CD4-positive, alpha-beta T cell treated with Interleukin-15 for 4 hours (primary cell): ENCODE measurements around the gene CCDC185.
A peak's percentile ranks its signal among the peaks of the same experiment; 100 is the strongest.

Experiments used
- DNase-seq: peaks from one replicate; pipeline ENCODE4 v3.0.0-alpha.2; 2020; ENCODE audit warnings: low spot score

The CCDC185 gene

DNA sequence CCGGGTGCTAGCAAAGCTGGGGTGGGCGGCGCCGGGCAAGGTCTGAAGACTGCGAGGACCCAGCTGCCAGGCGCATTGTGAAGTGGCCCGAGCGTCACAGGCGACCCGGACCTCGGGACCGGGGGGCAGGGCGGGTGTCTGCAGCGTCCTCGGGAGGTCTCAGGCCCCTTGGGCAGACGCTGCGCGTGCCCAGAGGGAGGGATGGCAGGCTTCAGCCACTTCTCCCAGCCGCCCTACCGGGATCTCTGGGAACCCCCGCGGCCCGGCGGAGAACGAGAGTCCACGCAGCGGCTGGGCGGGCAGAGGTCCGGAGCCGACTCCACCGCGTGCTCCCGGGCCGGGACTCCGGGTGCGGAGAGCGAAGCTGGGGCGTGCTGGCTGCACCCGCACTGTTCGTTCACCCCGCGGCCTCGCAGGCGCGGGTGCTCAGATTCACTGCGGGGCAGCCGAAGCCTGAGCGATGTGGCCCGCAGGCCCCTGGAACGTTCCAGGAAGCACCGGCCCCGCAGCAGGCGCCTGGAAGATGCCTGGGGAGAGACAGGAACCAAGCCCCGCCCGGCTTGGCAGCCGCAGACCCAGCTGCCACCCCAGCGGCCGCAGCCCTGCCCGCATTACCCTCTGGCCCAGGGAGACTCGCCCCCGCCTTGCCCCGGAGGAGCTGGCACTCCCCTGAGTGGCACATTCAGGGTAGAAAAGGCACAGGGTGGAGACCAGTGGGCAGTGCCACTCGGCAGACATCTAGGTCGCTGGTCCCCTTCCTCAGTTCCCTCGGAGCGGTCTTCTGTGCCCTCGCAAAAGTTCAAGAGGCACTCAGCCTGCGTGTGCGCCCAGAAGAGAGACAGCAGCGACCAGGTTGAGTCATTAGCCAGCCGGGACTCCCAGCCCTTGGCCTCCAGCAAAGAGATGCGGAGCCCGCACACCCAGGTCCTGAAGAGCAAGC is at the start of gene CCDC185:
Gene CCDC185 (plus strand): TSS at position 141 of the 940 bp plus-strand sequence. CDS start 61 bp downstream, at position 202.
- DNase-seq: no peak

DNA sequence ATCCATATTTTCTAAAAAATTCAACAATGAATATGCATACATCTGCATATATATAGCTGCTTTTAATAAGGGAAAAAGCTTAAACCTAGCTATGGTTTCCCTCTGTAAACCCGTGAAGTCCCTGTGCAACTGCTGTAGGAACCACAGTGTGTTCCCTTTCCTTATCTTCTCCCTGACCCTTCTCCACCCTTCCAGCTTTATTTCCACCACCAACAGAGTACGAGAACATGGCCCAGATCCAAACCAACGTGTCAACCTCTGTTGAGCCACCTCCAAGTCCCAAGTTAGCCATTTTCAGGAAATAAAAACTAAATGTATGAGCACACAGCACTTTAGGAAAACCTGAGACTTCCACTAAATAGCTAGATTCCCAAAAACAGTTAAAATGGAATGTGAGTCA is 49.5 kb upstream of the CCDC185 start:
- DNase-seq: no peak

DNA sequence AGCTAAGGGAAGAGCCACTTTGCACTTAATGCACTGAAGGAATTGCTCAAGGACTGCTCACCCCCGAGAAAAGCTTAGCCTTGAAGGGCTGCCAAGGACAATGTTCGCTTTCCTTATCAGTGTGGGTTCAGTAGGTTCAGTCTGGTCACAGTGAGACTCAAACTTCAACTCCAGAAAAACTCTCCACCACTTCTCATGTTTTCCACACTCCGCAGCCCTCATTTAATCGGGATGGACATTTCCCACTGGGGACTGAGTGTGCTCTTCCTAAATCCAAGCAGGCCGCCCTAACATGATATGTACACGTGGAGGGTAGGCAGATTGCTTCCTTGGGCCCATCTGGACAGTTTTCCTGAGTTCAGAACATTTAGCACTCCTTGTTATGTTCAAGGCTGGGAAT is 48.7 kb upstream of the CCDC185 start:
- DNase-seq: no peak

DNA sequence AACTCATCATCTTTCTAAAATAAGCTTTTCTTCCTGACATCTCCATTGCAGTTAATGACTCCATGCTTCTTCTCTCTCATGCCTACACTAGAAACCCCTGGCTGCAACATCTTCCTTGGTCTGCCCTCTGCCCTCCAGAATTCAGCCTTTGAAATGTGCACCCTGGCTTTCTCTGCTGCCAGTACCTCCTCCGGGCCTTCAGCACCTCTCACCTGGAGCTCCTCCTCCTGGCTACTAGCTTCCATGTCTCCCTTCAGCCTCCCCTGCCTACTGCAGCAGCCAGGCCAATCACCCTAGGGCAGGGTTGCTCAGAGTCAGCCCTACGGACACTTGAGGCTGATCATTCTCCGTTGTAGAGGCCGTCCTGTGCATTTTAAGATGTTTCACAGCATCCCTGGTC is 47.5 kb upstream of the CCDC185 start:
- no peak for DNase-seq

DNA sequence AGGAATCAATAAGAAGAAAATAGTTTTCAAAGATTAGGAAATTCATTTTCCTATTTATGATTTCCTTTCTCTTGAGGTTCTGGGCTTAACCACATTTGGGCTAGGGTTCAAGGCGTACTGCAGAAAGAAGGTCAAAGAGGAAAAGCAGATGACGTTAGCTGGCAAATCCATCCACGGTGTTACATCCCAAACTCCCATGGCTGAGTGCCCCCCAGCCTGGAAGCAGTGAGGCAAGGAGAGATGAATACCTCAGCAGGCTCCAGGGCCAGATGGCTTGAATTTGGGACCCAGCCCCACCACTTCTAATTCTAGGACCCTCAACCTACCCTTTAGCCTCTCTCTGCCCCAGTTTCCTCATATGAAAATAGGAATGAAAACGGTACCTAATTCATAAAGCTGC is 46.9 kb upstream of the CCDC185 start:
- no peak for DNase-seq

DNA sequence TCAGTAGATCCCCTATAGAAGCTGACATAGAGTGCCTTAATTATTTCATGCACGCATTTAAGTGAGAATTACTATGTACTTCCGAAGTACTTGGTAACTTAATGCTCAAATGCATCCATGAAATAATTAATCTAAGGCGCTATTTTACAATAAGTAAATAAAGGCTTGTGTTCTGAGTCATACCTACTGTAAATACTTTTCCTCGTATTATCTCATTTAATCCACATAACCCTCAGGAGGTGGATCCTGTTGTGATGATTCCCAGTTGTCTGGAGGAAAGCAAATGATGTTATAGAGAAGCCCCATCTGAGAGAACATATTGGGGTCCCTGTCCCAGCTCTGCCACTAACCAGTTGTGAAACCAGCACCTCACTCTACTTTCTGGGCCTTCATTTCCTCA is 45.6 kb upstream of the CCDC185 start:
- no peak for DNase-seq

DNA sequence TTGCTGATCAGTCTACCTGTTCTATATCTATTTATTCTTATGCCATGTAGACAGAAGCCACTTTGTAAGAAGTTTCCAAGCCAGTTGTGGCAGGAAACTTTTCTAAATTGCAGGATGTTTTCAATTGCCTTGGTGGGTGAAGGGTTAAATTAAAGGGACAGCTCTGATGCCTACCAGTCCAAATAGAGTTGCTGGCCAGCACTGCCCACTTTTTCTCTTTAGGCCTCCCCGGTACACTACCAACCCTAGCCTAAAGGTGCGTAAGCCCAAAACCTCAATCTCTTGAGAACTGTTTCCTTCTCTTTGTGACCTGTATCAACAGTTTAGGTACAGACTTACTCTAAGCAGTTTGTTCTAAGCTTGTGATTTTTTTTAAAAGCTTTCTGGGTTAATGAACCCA is 44.8 kb upstream of the CCDC185 start:
- DNase-seq: no peak

DNA sequence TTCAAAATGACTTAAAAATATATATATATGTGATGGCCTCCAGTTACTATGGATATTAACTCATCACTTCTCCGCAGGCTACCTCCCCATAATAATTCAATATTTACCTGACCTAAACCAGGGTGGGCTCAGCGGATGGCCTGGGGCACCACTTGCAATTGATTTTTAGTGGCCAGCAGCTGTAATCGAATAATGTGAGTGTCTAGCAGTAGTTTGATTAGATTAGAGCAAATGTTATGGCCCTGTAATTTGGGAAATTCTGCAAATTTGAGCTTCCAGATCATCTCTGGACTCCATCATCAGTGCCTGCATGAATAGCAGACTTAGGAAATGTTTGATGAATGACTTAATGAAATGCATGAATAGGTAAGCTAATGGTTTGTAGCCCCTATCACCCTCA is 44.0 kb upstream of the CCDC185 start:
- no peak for DNase-seq

DNA sequence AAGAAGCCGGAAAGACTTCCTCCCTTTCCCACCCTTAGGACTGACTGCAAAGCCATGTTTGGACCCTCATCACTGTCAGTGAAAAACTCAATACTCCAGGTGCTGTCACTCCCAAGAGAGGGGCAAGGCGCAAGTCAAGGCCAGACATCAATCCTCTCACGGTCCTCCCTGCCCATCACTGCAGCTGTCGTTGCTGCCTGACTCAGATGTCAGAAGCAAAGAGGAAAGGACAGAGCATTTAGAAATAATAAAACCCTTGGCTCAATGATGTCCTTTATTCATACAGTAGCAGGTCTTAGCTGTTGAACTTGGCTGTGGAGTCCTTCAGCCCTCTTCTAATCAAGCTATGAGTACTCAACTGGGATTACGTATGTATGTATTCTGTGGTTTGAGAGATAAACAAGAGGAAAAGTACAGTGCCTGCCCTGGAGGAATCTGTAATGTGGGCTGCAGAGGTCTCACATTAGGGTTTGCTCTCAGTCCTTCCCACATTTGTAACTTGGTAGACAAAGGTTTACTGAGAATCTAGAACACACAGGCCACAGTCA is 42.8 kb upstream of the CCDC185 start:
- DNase-seq: no peak

DNA sequence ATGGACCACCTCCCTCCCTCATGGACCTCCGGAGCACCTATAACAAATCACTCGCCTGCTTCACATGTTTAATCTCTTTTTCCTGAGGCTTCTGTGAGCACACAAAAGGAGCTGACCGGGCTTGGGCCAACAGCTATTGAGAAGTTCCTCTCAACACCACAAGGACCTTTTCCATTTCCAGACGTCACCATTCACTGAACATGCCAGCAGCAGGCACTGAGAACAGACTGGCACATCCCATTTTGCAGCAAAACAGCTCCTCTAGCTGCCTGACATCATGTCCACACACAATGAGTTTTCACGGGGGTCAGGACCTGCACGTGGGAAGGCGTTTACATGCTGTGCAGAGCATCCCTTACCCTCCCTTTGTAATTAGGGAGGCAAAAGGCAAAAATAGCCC is 40.3 kb upstream of the CCDC185 start:
- no peak for DNase-seq

DNA sequence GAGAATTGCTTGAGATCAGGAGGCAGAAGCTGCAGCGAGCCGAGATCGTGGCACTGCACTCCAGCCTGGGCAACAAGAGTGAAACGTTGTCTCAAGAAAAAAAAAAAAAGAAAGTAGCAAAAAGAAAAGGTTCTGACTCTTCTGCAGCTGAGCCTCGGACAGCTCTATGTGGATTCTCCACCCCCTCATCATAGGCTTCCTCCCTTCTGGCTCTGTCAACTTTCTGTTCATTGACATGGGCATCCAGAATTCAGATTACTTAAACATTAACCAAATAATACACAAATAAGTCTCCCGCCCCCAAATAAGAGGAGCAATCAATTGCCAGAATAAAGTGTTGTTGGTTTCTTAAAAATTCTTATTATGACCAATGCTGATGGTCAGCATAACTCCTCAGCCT is 39.3 kb upstream of the CCDC185 start:
- DNase-seq: no peak

DNA sequence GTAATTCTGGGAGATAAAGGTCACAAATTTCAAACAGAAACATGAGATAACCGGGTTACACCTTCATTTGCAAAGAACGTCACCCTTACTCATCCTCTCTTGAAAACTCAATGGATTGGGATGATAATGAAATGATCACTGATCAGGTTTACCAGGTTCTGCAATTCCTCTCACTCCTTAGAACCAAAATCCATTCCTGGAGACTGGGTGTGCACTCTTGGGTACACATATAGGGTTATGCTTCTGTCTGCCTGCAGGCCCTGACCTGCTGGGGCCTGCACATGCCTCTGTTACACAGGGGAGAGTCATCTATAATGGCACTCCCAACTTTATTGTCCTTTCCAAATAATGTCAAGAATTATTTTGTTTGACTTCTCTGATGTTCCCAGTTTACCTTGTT is 37.5 kb upstream of the CCDC185 start:
- no peak for DNase-seq

DNA sequence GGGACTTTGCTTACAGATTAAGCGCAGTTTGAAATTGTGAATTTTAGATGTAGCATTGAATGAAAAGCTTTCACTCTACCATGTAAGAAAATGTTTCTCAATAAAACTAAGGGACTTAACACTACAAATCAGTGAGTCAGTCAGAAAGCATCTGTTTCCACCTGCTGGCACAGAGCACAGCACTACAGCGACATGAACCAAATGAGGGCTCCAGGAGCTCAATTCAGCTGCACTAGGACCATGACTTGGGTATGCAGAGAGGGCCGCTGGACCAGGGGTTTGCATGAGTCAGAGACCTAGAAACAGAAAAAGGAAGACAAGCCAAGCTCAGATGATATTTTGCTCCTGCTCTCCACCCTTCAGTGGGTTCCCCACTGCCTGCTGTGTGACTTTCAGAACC is 34.4 kb upstream of the CCDC185 start:
- no peak for DNase-seq

DNA sequence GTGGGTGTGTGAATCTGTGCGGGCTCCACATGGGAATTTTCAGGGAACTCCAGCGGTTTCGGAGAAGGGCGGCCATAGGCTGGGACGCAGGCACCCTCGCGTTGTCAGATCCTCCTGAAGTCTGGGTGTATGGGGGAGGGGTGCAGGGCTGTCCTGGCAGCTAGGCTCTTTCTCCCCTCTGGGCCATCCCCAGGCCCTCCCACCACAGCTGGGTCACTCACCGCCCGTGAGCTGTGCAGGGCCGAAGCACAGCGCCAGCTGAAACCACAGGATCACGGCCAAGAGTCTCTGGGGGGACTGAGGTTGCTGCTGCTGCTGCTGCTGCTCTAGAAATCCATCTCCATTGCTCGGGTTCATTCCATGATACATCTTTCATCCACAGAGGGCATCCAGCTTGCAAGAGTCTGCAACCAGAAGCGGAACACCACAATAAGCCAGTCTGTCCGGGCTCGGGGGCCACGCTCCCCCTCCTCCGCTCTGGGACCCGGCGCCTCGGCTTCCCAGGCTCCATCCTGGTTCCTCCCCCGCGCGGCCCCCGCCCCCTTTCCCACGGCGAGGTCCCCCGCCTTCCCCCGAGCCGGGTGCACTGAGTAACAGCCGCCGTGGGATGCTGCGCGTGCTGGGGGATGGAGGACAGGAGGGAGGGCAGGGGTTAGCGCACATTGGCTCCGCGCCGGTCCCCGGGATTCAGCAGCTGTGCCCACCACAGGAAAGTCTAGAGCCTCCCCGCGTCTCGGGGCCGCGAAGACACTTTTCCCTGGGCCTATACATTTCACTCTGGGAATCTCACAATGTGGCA is 30.0 kb upstream of the CCDC185 start:
- no peak for DNase-seq

DNA sequence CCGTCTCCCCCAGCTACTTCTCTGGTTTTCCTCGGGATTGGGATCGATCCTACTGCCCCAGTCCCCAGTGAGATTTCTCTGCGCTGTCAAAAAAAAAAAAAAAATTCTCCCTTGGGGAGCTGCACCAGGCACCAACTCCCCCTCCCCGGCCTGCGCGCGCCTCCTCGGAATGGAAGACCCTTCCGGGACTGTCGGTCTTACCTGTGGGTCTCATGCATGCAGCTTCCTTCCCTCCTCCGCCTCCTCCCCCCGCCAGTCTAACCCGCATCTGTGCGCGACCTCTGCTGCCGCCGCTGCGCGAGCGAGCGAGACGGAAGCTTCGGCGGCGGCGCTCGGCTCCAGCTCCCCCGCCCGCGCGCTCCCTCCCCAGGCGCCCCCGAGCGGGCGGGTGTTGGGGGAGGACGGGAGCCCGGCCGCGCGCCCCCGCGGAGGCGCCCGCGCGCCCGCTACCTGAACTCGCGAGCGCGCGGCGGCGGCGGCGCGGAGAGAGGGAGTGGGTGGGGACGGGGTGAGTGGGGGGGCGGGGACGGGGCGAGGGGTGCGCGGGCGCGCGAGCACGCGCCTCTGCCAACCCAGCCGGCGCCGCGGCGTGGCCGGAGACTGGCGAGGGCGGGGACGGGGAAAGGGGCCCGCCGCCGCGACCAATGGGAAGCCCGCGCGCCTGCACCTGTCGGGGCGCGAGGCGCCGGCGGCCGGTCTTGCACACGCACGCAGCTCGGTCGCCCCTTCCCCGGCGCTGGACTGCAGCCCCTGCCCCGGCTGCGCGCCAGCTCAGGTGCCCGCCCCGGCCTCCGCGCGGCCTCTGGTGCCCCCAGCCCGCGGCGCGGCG is 29.1 kb upstream of the CCDC185 start, which contains the start of gene SUSD4:
Gene SUSD4 (minus strand): TSS at position 321 of the 829 bp plus-strand sequence. CDS start 751 bp downstream, outside the sequence.
- DNase-seq: peak; percentile 60

DNA sequence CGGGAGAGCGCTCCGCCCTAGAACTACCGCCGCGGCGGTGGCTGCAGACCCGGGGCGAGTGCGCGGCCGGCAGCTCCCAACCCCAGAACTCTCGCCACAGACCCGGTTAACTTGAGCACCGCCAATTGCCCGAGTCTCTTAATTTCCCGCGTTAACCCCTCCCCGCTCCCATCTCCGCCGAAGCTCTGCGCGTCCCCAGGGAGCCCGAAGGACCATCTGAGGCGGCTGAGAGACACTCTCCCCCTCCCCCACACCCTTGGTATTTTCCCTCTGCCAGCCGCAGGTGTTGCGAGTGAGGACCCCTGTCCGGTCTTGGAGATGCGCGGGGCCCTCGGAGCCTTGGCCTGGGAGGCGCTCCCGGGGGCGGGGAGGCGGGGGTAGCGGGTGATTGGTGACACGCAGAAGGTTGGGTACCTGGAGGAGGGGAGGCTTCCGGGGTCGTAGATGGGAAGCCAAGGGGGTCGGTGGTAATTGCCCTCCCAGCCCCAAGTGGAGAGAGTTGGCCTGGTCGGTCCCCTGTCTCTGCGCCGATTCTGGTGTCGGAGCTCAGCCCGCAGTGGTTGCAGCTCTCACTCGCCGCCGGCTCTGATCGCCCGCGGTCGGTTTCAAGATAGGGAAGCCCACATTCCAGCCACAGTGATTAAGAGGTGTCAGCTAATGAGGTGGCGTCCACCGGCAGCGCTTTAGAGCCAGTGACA is 28.4 kb upstream of the CCDC185 start:
- no peak for DNase-seq

DNA sequence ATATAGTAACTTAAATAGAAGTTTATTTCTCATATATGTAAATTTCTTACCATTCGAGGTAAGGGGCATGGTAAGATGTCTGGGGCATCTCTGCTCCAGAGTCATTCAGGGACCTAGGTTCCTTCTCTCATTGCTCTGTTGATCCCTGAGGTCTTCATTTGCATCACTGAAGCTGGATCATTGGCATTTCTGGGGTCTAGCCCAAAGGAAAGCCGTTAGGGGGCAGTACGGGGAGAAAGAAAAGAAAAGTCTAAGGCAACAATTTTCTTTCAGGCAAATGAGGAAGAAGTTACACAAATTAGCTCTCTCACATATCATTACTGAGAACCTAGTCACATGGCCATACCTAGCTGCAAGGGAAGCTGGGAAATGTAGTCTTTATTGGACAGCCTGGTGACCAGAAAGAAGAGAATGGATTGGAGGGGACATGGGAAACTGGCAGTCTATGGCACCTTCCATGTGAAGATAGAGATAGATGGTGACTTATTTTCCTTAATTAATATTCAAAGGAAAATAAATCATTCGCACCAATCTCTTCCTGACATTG is 19.1 kb upstream of the CCDC185 start:
- DNase-seq: no peak

DNA sequence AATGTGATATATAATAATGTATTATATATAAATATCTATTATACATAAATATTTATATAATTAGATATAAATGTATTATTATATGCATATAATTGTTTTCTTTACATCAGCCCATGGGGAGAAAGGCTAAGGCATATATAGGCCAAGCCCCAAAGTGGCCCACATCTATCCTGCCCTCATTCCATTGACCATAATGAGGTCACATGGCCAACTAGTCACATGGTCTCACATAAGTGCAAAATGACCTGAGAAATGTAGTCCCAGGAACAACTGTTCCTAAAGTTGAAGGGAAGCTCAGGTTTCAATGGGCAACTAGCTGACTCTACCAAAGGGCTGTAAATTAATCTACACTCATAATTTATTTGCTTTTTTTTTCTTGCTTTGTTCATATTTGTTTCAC is 14.5 kb upstream of the CCDC185 start:
- no peak for DNase-seq

DNA sequence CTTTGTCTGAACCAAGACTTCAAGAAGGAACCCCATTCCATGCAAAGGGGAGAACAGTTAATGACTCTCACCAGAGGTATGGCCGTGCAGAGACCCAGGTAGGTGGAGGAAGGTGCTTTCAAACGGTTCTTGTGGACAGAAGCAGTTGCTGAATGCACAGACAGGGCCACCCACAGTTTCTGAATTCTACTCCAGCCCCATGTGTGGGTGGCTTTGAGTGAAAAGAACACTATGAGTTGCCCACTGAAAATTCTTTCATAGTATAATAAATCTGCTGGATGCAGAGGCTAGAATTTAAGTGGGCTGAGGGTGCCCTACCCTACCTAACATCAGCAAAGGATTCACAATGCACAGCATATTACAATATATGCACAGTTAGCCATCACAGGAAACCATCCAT is 7.2 kb upstream of the CCDC185 start:
- DNase-seq: no peak

DNA sequence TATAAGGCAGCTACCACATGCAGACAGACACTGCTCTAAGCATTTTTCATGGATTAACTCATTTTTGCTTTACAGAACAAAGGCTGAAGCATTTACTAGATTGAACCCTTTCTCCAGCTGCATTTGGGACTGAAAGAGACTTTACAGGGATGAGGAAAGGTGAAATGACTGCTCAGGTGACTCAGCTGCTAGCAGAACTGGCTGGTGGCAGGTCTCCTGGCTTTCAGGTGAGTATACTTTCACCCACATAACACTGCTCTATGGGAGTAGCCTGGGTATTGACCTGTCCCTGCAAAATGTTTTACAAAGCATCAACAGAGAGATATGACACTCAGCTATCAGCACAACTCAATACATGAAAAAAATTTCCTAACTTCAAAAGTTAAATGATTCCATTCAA is 2.6 kb upstream of the CCDC185 start:
- DNase-seq: no peak

DNA sequence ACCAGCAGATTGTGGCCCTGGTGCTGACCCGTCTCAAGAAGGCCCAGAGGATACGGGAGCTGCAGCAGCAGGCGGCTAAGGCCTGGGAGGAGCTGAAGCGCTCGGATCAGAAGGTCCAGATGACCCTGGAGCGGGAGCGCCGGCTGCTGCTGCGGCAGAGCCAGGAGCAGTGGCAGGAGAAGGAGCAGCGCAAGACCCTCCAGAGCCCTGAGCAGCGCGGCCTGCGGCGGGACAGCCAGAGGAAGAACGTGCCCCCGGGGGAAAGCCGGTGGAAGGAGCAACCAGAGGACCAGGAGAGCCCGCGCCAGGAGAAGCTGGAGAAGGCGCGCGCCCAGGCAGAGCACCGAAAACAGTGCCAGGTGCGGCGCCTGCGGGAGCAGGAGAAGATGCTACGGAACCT is 1.0 kb downstream of the CCDC185 start:
- DNase-seq: no peak
